Measurements from ENCODE around the gene VBP1.
"Not testable (repeated sequence)": the region's sequence is repeated elsewhere in the genome, so short reads cannot be mapped to it uniquely, and the experiment has no call there.

VBP1 gene

GRCh38 chrX:155216179-155216939 is at the start of gene VBP1:
Gene VBP1, plus strand, starts transcription at chrX:155216460. Its CDS starts 23 bp downstream, at chrX:155216483.
- DNase-seq (ENCODE audit: low spot score) = peak; percentile 92

- no peak for DNase-seq (ENCODE audit: low spot score)
Measured at GRCh38 chrX:155169881-155170280, 46.4 kb upstream of the VBP1 start.

DNA sequence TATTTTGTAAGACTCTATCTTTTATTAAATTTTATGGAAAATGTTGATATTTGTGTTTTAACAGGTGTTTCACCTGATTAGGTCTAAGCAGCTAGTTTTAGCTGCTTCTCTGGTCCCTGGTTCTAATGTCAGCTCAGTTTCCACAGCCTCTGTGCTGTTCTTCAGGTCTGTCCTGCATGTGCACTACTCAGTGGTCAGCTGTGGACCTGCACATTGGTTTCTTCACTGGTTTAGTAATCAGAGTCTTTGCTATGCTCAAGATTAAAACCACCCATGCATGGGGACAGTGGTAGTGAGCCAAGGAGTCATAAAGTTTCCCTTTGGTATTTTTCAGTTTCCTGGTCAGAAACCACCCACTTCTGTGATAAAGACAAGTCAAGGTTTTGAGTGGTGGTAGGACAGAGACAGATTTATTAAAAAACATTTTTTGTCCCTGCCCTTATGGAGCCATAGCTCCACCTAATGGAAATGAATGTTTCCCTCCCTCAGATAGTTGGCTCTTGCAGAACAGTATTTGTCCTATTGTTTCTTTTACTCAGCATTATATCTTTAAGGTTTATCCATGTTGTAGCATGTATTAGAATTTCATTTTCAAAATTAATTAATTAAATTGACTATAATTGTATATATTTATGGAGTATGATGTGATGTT is 36.8 kb upstream of the VBP1 start:
- no peak for DNase-seq (ENCODE audit: low spot score)

GRCh38 chrX:155188786-155189185 is 27.5 kb upstream of the VBP1 start:
- DNase-seq (ENCODE audit: low spot score) = no peak

GRCh38 chrX:155211208-155211607 is 5.1 kb upstream of the VBP1 start:
- no peak for DNase-seq (ENCODE audit: low spot score)

GRCh38 chrX:155213731-155214130 is 2.5 kb upstream of the VBP1 start:
- no peak for DNase-seq (ENCODE audit: low spot score)

DNA sequence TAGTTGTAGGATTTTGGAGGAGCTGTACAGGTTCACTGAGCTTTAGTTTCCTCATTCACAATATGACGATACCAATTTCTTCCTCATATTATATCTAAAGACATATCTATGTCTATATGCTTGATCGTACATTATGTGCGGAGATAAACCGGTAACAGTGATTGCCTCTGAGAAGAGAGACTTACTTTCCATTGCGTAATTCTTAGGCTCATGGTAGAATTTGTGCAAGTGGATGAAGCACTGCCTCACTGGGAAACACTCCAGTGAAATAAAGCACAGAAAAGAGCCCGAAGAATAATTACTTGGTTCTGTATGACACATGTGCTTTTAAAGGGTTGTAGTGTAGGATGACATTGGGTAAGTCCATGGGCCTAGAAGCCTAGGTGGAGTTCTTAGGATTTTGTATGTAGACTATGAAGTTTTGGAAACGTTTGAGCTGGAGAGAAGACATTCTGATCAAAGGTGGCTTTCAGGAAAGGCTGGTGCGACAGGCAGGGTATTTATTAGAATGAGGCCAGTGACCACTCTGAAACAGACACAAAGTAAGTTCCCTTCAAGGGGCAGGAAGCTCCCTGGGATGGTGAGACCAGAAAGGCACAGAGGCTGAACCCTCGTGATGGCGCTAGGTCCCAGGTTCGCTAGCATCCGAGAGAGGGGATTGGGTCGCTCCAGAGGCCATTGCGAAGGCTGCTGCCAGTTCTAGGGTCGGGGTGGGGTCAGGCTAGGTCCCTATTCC is 649 bp upstream of the VBP1 start:
- peak; percentile 5 for DNase-seq (ENCODE audit: low spot score)

DNA sequence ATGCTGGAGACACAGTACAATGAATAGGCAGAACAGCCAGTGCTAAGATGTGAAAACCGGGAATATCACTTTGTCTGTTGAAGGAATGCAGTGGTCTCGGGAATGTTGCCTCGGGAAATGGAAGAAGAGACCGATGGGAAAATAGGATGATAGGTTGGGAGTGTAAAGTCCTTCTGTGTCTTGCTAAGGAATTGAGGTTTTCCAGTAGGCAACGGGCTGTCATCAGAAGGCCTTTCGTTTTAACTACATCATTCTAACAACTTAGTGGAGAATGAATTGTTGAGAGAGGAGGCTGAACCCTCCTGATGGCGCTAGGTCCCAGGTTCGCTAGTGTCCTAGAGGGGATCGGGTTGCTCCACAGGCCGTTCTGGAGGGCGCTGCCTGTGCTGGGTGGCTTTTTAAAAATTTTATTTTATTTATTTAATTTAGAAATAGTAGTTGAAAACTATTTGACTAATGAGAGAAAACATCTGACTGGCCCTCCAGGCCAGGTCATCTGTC is 730 bp downstream of the VBP1 start:
- DNase-seq (ENCODE audit: low spot score) = peak; percentile 5

DNA sequence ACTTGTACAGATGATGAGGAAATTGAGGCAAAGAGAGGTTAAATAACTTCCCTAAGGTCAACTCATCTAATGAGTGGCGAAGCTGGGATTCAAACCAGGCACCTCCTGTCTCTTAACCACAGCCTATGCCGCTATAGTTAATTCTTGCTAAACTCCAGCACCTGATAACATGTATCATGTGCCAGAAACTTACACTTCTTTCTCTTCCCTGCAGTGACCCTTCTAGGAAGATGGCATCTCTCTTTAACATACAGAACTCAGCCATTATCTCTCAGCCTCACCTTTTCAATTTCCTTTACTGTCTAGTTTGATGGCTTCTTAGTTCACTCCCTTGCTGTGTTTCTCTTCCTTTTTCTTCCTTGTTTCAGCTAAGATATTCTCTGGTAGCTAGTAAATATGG is 2.5 kb downstream of the VBP1 start:
- DNase-seq (ENCODE audit: low spot score) = no peak

DNA sequence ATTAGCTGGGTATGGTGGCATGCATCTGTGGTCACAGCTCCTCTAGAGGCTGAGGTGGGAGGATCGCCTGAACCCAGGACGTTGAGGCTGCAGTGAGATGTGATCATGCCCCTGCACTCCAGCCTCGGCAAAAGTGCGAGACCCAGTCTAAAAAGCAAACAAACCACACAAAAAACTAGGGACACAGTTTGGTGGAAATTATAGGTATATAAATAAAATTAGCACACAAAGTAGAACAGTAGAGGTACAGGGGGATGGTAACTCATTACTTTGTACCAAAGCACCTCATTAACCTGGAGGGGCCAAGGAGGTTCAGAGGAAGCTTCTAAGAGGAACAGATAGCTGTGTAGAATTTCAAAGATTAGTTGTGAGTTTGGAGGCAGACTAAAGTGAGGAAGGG is 5.1 kb downstream of the VBP1 start:
- no peak for DNase-seq (ENCODE audit: low spot score)

- DNase-seq (ENCODE audit: low spot score) = not testable (repeated sequence)
Measured at GRCh38 chrX:155223746-155224145, 7.5 kb downstream of the VBP1 start.

GRCh38 chrX:155225774-155226173 is 9.5 kb downstream of the VBP1 start:
- DNase-seq (ENCODE audit: low spot score) = no peak

DNA sequence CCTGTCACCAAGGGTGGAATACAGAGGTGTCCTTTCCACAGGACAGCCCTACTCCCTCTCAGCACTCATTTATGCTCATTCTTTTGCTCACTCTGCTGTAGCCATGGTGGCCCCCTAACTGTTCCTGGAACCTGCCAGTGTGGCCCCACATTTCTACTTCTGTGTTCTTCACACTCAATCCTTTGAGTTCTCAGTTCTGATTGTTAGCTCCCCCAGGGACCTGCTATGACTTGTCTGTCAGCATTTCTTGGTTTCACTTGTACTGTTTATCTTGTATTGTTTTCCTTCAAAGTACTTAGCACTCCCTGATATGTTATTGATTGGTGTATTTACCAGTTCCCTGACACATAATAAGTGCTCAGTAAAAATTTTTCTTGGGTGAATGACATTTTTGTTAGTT is 14.9 kb downstream of the VBP1 start:
- DNase-seq (ENCODE audit: low spot score) = no peak

GRCh38 chrX:155235891-155236290 is 19.6 kb downstream of the VBP1 start:
- DNase-seq (ENCODE audit: low spot score) = no peak

- DNase-seq (ENCODE audit: low spot score) = no peak
Measured at GRCh38 chrX:155237719-155238118, 21.5 kb downstream of the VBP1 start.

GRCh38 chrX:155242300-155242699 is 26.0 kb downstream of the VBP1 start:
- no peak for DNase-seq (ENCODE audit: low spot score)

DNA sequence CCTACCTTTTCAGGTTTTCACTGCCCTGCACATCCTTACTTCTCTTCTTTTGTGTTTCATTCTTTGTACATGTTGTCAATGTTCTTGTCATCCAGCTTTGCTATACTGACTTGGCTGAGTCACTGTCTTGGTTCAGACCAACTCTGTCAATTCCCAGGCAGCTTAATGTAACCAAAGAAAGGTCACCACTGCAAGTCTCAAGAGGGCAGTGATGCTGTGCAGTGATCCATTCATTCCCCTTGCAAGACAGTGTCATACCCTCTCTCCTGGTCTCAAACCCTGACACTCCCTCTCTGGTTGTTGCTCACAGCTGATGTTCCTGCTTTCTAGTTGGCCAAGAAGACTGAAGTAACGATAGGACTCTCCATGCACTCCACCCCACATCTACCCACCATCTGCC is 30.5 kb downstream of the VBP1 start:
- DNase-seq (ENCODE audit: low spot score) = no peak

- DNase-seq (ENCODE audit: low spot score) = no peak
Measured at GRCh38 chrX:155247497-155247896, 31.2 kb downstream of the VBP1 start.

DNA sequence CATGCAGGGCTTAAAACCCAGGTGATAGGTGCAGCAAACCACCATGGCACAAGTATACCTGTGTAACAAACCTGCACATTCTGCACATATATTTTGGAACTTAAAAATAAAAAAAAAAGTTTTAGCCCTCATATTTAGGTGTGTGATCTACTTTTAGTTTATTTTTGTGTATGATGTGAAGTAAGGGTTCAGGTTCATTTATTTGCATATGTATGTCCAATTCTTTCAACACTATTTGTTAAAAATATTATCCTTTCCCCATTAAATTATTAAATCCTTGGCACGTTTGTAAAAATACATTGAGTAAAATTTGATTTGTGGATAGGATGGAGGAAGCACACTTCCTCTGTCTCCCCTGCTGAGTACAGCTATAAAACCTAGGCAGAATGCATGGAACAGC is 35.1 kb downstream of the VBP1 start:
- no peak for DNase-seq (ENCODE audit: low spot score)

DNA sequence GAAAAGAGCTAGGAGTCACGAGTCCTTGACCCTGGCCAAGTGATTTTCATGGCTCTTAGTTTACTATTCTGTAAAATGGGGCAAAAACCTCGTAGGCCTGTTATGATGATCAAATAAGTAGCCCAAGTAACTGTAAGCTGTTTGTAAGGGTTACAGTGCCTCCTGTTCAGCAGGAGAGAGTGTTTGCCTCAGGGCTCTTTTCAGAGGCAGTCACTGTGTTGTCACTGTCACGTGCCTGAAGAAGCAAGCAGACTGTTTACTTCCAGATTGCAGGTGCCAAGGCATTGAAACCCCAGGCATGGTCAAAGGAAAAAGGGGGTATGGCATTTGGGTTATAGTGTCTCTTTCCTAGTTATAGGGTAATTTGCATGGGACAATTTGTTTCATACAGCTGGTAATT is 43.5 kb downstream of the VBP1 start:
- DNase-seq (ENCODE audit: low spot score) = no peak

DNA sequence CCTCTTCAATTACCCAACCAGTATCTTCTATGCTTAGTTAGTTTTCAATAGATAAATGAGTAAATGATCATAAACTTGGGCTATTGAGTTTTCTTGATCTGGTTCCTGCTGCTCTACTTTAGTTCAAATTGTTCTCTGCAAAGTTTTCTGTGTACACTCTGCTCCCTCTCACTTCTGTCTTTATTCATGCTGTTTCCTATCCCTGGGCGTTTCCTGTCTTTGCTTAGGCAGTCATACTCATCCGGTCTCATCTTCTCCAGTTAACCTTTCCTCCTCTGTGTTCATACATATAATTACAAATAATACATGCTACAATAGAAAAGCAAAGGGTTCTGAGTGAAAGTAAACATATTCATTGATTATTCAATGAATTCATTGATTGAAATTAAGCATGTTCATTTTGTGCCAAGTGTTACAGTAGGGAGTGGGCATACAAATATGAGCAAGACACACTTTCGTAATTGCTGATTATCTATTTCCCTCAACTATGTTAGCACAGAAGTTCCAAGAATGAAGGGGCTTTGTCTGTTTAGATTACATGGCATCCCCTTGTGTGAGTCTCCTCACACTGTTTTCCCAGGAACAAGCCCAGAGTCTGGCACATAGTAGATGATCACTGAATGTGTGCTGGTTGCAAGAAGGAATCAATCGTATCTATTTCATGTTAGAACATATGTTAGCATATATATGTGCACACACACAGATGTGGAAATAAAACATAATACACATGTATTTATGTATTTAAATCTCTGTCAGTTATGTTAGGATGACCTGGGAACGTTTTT is 46.9 kb downstream of the VBP1 start:
- DNase-seq (ENCODE audit: low spot score) = no peak

All from AG08395 (cell line).